Mesenteric fat pad (tissue), 1 donor: ENCODE measurements around the gene CD3E. TPM values are rescaled to one million over a fixed set of nuclear protein-coding genes. Genes with fewer than 3 reads are reported as not detected.
A peak's percentile ranks its signal among the peaks of the same experiment; 100 is the strongest.

Source experiments
- DNase-seq: peaks from one replicate; pipeline ENCODE4 v3.0.0-alpha.2; 2020; ENCODE audit warnings: low spot score
- total RNA-seq: library from RNA; stranded (reverse); fragmentation: NEBNext Ultra II Directional; extraction: Animal tissue kit (Norgen Biotek cat#: 25700); gene quantifications from one replicate; pipeline ENCODE4 v1.2.1, GENCODE V29; 2021
- donor health status: DM: yes; HTN: yes; CAD: no.

Gene CD3E
- total RNA-seq, 1 donor from 2014 or later = 2.2 TPM

- no peak for DNase-seq
These were observed 18.2 kb downstream of the CD3E start for GRCh38 chr11:118322721-118323120.

- no peak for DNase-seq
These were observed 20.8 kb downstream of the CD3E start for GRCh38 chr11:118325283-118325682.

GRCh38 chr11:118328745-118329144 lies 24.2 kb downstream of the CD3E start:
- DNase-seq = no peak

GRCh38 chr11:118334745-118335144 lies 30.2 kb downstream of the CD3E start:
- no peak for DNase-seq

- no peak for DNase-seq
These were observed 34.1 kb downstream of the CD3E start for GRCh38 chr11:118338637-118339061.

GRCh38 chr11:118339281-118339961 lies 34.9 kb downstream of the CD3E start:
- DNase-seq = no peak

- no peak for DNase-seq
These were observed 35.9 kb downstream of the CD3E start for GRCh38 chr11:118340449-118340848.

- DNase-seq = no peak
These were observed 36.7 kb downstream of the CD3E start for GRCh38 chr11:118341261-118341660.

- no peak for DNase-seq
These were observed 37.4 kb downstream of the CD3E start for GRCh38 chr11:118341815-118342489.

- no peak for DNase-seq
These were observed 38.1 kb downstream of the CD3E start, which contains the start of gene CD3D for GRCh38 chr11:118342503-118343161. TSS of gene CD3D (minus strand) at chr11:118342705. CDS start at chr11:118342607, 98 bp downstream.

- no peak for DNase-seq
These were observed 38.7 kb downstream of the CD3E start for GRCh38 chr11:118343248-118343647.

- no peak for DNase-seq
These were observed 39.5 kb downstream of the CD3E start, which contains the start of gene CD3G for GRCh38 chr11:118343981-118344515. TSS of gene CD3G (plus strand) at chr11:118344344. CDS start at chr11:118344424, 80 bp downstream.

- DNase-seq = no peak
These were observed 44.9 kb downstream of the CD3E start for GRCh38 chr11:118349475-118349874.

- DNase-seq = no peak
These were observed 48.7 kb downstream of the CD3E start for GRCh38 chr11:118353084-118353710.

GRCh38 chr11:118358071-118358470 lies 53.5 kb downstream of the CD3E start:
- DNase-seq = no peak

- DNase-seq = peak; percentile 97
These were observed 54.9 kb downstream of the CD3E start, which contains the start of gene UBE4A for GRCh38 chr11:118359295-118359958. TSS of gene UBE4A (plus strand) at chr11:118359600. CDS start at chr11:118365081, 5,481 bp downstream.

GRCh38 chr11:118364956-118365615 lies 60.6 kb downstream of the CD3E start:
- DNase-seq = no peak
